Ishikawa (cell line): ENCODE results near the gene SLC30A2.

Source experiments
- CEBPB ChIP-seq: IDR thresholded peaks from 2 replicates; pipeline ENCODE4 v1.6.1; 2012
- CREB1 ChIP-seq: IDR thresholded peaks from 2 replicates; pipeline ENCODE4 v1.6.1; 2012; ENCODE audit warnings: low read depth
- EGR1 ChIP-seq: IDR thresholded peaks from 2 replicates; pipeline ENCODE4 v1.6.1; 2012
- EP300 ChIP-seq: IDR thresholded peaks from 2 replicates; pipeline ENCODE4 v1.6.1; 2012; ENCODE audit warnings: borderline replicate concordance
- FOXM1 ChIP-seq: IDR thresholded peaks from 2 replicates; pipeline ENCODE4 v1.6.1; 2012; ENCODE audit warnings: low read depth, borderline replicate concordance
- NFIC ChIP-seq: IDR thresholded peaks from 2 replicates; pipeline ENCODE4 v1.6.1; 2012
- RAD21 ChIP-seq: IDR thresholded peaks from 2 replicates; pipeline ENCODE4 v1.6.1; 2012; ENCODE audit warnings: low read depth
- TAF1 ChIP-seq: IDR thresholded peaks from 2 replicates; pipeline ENCODE4 v1.6.1; 2012; ENCODE audit warnings: low read depth, mild to moderate bottlenecking
- TCF12 ChIP-seq: IDR thresholded peaks from 2 replicates; pipeline ENCODE4 v1.6.1; 2012; ENCODE audit warnings: low read depth
- TEAD4 ChIP-seq: IDR thresholded peaks from 2 replicates; pipeline ENCODE4 v1.6.1; 2012
- YY1 ChIP-seq: IDR thresholded peaks from 2 replicates; pipeline ENCODE4 v1.6.1; 2012; ENCODE audit warnings: low read depth
- ZBTB7A ChIP-seq: IDR thresholded peaks from 2 replicates; pipeline ENCODE4 v1.6.1; 2012; ENCODE audit warnings: low read depth
- TF ChIP-seq, protein P1 (sequence below): IDR thresholded peaks from 2 replicates; pipeline ENCODE4 v1.6.1; 2012; ENCODE audit warnings: low read depth, mild to moderate bottlenecking
- TF ChIP-seq, protein P2 (sequence below): IDR thresholded peaks from 2 replicates; pipeline ENCODE4 v1.6.1; 2012
- TF ChIP-seq, protein P3 (sequence below): IDR thresholded peaks from 2 replicates; pipeline ENCODE4 v1.6.1; 2012

SLC30A2 gene

DNA sequence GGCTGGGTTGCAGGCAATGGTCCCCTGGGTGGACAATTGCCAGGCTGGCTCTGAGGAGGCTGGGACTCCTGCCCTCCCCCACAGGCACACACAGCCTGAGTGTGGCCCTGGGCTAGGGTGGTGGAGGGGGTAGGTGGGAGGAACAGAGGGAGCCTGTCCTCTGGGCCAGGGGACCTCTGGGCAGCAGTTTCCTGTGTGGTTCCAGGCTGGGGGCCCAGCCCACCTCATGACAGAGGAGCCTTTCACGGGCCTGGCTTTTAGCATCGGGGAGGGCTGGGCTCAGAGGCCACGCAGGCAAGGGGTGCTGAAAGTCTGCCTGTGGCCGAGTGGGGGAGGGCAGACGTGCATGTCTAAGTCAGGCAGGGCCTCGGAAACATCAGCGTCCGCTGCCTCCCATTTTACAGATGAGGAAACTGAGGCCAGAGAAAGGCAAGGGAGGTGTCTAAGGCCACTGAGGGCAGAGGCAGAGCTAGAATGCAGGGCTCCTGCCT is 17.4 kb downstream of the SLC30A2 start:
- TF ChIP-seq YY1 (no peak), EGR1 (no peak), NFIC (no peak), TCF12 (no peak), FOXM1 (no peak), ZBTB7A (no peak), CREB1 (no peak), CEBPB (no peak), RAD21 (no peak), TEAD4 (no peak), EP300 (no peak), TAF1 (no peak)
- TF ChIP-seq, protein P1, sequence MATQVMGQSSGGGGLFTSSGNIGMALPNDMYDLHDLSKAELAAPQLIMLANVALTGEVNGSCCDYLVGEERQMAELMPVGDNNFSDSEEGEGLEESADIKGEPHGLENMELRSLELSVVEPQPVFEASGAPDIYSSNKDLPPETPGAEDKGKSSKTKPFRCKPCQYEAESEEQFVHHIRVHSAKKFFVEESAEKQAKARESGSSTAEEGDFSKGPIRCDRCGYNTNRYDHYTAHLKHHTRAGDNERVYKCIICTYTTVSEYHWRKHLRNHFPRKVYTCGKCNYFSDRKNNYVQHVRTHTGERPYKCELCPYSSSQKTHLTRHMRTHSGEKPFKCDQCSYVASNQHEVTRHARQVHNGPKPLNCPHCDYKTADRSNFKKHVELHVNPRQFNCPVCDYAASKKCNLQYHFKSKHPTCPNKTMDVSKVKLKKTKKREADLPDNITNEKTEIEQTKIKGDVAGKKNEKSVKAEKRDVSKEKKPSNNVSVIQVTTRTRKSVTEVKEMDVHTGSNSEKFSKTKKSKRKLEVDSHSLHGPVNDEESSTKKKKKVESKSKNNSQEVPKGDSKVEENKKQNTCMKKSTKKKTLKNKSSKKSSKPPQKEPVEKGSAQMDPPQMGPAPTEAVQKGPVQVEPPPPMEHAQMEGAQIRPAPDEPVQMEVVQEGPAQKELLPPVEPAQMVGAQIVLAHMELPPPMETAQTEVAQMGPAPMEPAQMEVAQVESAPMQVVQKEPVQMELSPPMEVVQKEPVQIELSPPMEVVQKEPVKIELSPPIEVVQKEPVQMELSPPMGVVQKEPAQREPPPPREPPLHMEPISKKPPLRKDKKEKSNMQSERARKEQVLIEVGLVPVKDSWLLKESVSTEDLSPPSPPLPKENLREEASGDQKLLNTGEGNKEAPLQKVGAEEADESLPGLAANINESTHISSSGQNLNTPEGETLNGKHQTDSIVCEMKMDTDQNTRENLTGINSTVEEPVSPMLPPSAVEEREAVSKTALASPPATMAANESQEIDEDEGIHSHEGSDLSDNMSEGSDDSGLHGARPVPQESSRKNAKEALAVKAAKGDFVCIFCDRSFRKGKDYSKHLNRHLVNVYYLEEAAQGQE = no peak
- TF ChIP-seq, protein P2, sequence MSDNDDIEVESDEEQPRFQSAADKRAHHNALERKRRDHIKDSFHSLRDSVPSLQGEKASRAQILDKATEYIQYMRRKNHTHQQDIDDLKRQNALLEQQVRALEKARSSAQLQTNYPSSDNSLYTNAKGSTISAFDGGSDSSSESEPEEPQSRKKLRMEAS = no peak
- TF ChIP-seq, protein P3, sequence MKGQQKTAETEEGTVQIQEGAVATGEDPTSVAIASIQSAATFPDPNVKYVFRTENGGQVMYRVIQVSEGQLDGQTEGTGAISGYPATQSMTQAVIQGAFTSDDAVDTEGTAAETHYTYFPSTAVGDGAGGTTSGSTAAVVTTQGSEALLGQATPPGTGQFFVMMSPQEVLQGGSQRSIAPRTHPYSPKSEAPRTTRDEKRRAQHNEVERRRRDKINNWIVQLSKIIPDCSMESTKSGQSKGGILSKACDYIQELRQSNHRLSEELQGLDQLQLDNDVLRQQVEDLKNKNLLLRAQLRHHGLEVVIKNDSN = no peak

DNA sequence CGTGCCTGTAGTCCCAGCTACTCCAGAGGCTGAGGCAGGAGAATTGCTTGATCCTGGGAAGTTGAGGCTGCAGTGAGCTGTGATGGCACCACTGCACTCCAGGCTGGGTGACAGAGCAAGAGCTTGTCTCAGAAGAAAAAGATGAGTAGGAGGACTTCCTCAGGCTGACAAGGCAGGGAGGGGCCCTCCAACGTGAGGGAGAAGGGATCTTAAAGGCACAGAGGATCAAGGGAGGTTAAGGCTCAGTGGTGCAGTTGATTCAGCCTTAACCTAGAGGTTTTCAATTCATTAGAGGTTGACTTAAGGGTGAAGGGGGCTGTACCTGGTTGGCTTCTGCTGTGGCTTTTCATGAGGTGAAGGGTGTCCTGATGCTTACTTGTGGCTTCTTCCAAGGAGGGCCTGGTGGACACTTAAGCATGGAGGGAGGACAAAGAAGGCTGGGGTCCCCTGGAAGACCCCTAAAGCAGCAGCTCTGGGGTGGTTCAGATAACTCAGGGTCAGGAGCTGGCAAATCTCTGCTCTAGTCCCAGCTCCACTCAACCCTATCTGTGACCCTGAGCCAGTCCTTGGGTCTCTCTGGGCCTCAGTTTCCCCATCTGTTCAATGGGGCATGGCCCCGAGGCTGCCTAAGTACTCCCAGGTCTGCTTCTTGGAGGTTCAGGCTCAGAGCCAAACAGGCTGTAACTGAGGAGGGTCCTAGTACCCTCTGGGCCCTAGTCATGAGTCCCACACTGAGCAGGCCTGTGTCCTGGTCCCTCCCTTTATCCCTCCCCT is 18.0 kb downstream of the SLC30A2 start:
- TF ChIP-seq FOXM1 (no peak), TEAD4 (no peak), NFIC (no peak), RAD21 (no peak), ZBTB7A (no peak), YY1 (no peak), TCF12 (no peak), EP300 (no peak), TAF1 (no peak), CREB1 (no peak), EGR1 (no peak), CEBPB (no peak)
- TF ChIP-seq, protein P1 = no peak
- TF ChIP-seq, protein P2 = no peak
- TF ChIP-seq, protein P3 = no peak

DNA sequence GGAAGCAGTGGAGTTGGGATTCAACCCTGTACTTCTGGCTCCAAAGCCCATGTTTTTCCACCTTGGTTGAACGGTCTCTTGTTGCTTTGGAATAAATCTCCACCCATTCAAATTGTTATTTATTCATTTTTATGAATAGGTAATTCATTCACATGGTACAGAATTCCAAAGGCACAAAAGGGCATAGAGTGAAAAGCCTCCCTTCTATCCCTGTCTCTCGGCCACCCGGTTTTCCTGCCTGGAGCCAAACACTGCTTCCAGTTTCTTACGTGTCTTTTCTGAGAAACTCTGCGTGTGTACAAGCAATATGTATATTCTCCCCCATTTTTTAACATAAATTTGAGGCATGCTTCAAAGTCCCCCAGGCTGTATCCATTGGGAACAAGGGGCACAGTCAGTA is 20.4 kb downstream of the SLC30A2 start:
- TF ChIP-seq, protein P1 = no peak
- TF ChIP-seq RAD21 = no peak
- no peak for TF ChIP-seq YY1
- TF ChIP-seq CREB1 = no peak
- no peak for TF ChIP-seq ZBTB7A
- no peak for TF ChIP-seq CEBPB
- TF ChIP-seq TCF12 = no peak
- TF ChIP-seq, protein P2 = no peak
- no peak for TF ChIP-seq TEAD4
- TF ChIP-seq EP300 = no peak
- TF ChIP-seq TAF1 = no peak
- TF ChIP-seq, protein P3 = no peak
- no peak for TF ChIP-seq NFIC
- TF ChIP-seq EGR1 = no peak
- no peak for TF ChIP-seq FOXM1
